ENCODE results near the gene UCN2. TPM values are rescaled to one million over a fixed set of nuclear protein-coding genes. Genes with fewer than 3 reads are reported as not detected.

UCN2 gene
- total and polyA plus RNA-seq, 2 of the 8 experiments (the other 6 are each of a cell fraction or from before 2014, with no cell fraction given), result 0.14 TPM; not detected in 1

DNA sequence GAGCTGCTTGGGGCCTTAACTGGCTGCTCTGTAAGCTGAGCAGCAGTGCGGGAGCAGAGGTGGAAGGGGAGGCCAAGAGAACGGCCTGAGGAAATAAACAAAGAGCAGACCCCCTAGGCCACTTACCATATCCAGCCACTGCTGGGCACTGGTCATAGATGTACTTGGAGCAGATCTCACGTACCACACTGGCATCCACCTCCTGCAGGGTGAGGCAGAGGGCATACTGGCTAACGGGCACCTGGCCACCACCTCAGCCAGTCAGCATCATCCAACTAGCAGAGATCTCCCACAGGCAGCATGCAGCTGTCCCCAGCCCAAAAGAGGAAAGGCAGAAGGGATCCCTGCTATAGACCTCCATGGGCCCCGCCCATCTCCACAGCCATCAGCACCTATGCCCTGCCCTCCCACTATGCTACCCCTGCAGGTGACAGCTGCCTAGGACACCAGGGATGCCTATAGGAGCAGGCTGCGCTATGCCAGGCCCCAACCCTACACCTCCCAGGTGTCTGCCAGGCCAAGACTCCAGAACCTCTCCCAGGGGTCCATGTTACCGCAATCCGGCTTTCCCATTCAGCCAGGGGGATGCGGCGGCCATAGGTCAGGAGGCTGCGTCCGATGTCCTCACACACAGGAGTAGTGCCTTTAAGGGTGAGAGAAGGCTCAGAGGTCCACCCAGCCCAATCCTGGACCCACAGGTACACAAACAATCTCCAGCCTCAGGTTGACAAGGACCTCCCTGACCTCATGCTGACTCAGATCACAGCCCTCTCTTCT, 36.1 kb upstream of the UCN2 start (continued):
- TF ChIP-seq, protein P1, sequence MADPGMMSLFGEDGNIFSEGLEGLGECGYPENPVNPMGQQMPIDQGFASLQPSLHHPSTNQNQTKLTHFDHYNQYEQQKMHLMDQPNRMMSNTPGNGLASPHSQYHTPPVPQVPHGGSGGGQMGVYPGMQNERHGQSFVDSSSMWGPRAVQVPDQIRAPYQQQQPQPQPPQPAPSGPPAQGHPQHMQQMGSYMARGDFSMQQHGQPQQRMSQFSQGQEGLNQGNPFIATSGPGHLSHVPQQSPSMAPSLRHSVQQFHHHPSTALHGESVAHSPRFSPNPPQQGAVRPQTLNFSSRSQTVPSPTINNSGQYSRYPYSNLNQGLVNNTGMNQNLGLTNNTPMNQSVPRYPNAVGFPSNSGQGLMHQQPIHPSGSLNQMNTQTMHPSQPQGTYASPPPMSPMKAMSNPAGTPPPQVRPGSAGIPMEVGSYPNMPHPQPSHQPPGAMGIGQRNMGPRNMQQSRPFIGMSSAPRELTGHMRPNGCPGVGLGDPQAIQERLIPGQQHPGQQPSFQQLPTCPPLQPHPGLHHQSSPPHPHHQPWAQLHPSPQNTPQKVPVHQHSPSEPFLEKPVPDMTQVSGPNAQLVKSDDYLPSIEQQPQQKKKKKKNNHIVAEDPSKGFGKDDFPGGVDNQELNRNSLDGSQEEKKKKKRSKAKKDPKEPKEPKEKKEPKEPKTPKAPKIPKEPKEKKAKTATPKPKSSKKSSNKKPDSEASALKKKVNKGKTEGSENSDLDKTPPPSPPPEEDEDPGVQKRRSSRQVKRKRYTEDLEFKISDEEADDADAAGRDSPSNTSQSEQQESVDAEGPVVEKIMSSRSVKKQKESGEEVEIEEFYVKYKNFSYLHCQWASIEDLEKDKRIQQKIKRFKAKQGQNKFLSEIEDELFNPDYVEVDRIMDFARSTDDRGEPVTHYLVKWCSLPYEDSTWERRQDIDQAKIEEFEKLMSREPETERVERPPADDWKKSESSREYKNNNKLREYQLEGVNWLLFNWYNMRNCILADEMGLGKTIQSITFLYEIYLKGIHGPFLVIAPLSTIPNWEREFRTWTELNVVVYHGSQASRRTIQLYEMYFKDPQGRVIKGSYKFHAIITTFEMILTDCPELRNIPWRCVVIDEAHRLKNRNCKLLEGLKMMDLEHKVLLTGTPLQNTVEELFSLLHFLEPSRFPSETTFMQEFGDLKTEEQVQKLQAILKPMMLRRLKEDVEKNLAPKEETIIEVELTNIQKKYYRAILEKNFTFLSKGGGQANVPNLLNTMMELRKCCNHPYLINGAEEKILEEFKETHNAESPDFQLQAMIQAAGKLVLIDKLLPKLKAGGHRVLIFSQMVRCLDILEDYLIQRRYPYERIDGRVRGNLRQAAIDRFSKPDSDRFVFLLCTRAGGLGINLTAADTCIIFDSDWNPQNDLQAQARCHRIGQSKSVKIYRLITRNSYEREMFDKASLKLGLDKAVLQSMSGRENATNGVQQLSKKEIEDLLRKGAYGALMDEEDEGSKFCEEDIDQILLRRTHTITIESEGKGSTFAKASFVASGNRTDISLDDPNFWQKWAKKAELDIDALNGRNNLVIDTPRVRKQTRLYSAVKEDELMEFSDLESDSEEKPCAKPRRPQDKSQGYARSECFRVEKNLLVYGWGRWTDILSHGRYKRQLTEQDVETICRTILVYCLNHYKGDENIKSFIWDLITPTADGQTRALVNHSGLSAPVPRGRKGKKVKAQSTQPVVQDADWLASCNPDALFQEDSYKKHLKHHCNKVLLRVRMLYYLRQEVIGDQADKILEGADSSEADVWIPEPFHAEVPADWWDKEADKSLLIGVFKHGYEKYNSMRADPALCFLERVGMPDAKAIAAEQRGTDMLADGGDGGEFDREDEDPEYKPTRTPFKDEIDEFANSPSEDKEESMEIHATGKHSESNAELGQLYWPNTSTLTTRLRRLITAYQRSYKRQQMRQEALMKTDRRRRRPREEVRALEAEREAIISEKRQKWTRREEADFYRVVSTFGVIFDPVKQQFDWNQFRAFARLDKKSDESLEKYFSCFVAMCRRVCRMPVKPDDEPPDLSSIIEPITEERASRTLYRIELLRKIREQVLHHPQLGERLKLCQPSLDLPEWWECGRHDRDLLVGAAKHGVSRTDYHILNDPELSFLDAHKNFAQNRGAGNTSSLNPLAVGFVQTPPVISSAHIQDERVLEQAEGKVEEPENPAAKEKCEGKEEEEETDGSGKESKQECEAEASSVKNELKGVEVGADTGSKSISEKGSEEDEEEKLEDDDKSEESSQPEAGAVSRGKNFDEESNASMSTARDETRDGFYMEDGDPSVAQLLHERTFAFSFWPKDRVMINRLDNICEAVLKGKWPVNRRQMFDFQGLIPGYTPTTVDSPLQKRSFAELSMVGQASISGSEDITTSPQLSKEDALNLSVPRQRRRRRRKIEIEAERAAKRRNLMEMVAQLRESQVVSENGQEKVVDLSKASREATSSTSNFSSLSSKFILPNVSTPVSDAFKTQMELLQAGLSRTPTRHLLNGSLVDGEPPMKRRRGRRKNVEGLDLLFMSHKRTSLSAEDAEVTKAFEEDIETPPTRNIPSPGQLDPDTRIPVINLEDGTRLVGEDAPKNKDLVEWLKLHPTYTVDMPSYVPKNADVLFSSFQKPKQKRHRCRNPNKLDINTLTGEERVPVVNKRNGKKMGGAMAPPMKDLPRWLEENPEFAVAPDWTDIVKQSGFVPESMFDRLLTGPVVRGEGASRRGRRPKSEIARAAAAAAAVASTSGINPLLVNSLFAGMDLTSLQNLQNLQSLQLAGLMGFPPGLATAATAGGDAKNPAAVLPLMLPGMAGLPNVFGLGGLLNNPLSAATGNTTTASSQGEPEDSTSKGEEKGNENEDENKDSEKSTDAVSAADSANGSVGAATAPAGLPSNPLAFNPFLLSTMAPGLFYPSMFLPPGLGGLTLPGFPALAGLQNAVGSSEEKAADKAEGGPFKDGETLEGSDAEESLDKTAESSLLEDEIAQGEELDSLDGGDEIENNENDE (IDR thresholded peaks at IDR 0.05; ENCODE audit: insufficient replicate concordance, low read length), result no peak
- TF ChIP-seq CHD2 (IDR thresholded peaks at IDR 0.05; ENCODE audit: low read length), result no peak

Measured in H1 (cell line).